Keratinocyte (primary cell): ENCODE measurements around the gene APEX1.

Experiments
- EZH2 ChIP-seq: IDR thresholded peaks from one replicate; pipeline ENCODE4 v1.6.1; 2012; ENCODE audit warnings: inconsistent platforms, mild to moderate bottlenecking, low read length, moderate library complexity
- TF ChIP-seq, protein P1 (sequence below), 3 experiments: IDR thresholded peaks in 1 of 3; conservative IDR thresholded peaks in 1 of 3; optimal IDR thresholded peaks in 1 of 3; 2 replicates in 2 of 3; 3 replicates in 1 of 3; pipeline versions ENCODE3 to v1.5.1; 2011; ENCODE audit warnings: low read length in 3 of 3, mild to moderate bottlenecking in 3 of 3, moderate library complexity in 2 of 3, control low read depth in 1 of 3, inconsistent platforms in 1 of 3; ENCODE audit not compliant: insufficient read depth in 2 of 3; ENCODE audit errors: extremely low read depth in 1 of 3

DNA sequence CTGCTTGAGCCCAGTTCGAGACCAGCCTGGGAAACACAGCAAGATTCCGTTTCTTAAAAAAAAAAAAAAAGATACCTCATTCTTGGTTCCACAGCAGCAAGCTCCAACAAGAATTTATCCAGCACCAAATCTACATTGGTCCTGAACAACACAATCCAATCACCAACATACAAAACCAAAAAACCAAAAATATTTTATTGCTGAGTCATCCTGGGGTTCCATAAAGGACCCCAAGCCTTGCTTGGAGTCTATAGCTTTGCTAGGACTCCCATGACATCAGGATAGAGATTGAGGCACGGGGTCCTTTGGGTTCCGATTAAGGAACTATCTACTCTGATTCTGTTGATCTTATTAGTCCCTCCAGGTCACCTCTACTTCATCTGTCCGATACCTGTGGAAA lies 8.1 kb upstream of the APEX1 start:
- TF ChIP-seq, protein P1, sequence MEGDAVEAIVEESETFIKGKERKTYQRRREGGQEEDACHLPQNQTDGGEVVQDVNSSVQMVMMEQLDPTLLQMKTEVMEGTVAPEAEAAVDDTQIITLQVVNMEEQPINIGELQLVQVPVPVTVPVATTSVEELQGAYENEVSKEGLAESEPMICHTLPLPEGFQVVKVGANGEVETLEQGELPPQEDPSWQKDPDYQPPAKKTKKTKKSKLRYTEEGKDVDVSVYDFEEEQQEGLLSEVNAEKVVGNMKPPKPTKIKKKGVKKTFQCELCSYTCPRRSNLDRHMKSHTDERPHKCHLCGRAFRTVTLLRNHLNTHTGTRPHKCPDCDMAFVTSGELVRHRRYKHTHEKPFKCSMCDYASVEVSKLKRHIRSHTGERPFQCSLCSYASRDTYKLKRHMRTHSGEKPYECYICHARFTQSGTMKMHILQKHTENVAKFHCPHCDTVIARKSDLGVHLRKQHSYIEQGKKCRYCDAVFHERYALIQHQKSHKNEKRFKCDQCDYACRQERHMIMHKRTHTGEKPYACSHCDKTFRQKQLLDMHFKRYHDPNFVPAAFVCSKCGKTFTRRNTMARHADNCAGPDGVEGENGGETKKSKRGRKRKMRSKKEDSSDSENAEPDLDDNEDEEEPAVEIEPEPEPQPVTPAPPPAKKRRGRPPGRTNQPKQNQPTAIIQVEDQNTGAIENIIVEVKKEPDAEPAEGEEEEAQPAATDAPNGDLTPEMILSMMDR (optimal IDR thresholded peaks at IDR 0.05 in 1 of 3, IDR thresholded peaks at IDR 0.05 in 1 of 3, conservative IDR thresholded peaks at IDR 0.05 in 1 of 3; ENCODE audit: extremely low read depth in 1 of 3, insufficient read depth in 2 of 3, low read length in 3 of 3), result no peak
- TF ChIP-seq EZH2, result no peak
